Measurements from ENCODE around the gene IL4.

DNA sequence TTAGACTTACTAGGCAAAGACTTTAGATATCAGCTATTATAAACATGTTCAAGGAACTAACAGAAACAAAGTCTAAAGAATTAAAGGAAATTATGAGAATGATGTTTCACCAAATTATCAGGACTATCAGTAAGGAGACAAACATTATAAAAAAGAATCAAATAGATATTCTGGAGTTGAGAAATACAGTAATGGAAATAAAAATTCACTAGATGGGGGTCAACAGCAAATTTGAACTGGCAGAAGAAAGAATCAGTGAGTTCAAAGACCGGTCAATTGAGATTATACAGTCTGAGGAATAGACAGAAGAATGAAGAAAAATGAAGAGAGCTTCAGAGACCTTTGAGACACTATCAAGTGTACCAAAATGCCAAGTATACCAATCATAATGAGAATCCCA, 25.4 kb upstream of the IL4 start:
- no peak for TF ChIP-seq POLR2AphosphoS5 (IDR thresholded peaks at IDR 0.05)
- TF ChIP-seq, protein P1, sequence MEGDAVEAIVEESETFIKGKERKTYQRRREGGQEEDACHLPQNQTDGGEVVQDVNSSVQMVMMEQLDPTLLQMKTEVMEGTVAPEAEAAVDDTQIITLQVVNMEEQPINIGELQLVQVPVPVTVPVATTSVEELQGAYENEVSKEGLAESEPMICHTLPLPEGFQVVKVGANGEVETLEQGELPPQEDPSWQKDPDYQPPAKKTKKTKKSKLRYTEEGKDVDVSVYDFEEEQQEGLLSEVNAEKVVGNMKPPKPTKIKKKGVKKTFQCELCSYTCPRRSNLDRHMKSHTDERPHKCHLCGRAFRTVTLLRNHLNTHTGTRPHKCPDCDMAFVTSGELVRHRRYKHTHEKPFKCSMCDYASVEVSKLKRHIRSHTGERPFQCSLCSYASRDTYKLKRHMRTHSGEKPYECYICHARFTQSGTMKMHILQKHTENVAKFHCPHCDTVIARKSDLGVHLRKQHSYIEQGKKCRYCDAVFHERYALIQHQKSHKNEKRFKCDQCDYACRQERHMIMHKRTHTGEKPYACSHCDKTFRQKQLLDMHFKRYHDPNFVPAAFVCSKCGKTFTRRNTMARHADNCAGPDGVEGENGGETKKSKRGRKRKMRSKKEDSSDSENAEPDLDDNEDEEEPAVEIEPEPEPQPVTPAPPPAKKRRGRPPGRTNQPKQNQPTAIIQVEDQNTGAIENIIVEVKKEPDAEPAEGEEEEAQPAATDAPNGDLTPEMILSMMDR (IDR thresholded peaks at IDR 0.05 in 8 of 11, conservative IDR thresholded peaks at IDR 0.05 in 3 of 11), result no peak
- TF ChIP-seq POLR2A (IDR thresholded peaks at IDR 0.05), result no peak

Data from spleen (tissue), 7 donors.